GM12878 (cell line): ENCODE measurements around the gene TIPARP. TPM values are rescaled to one million over a fixed set of nuclear protein-coding genes. Genes with fewer than 3 reads are reported as not detected.

Source experiments
- ATAC-seq: fragments of 200-7000 bp; cut with Tn5 transposase; 3 replicates; pipeline ENCODE4 v1.9.1; 2020; ENCODE audit warnings: mild to moderate bottlenecking, moderate library complexity
- BruUV-seq: library from RNA; stranded (reverse); fragments of 400-500 nt; replicated peaks from 2 replicates; lab custom pipeline; 2021; lab: Mats Ljungman, UMichigan
- CTCF ChIA-PET: fragments of 300-600 bp; sonication (Branson Sonifier 250); formaldehyde crosslinking; extraction: SDS; loops from one replicate; lab custom pipeline; 2021; ENCODE audit warnings: inconsistent platforms; lab: Yijun Ruan, JAX
- POLR2A ChIA-PET: fragments of 350-600 bp; formaldehyde crosslinking; extraction: SDS; loops from one replicate; lab custom pipeline; 2021; ENCODE audit warnings: inconsistent platforms; lab: Charles Lee
- RAD21 ChIA-PET: fragments of 300-600 bp; sonication (Branson Sonifier 250); formaldehyde crosslinking; loops from one replicate; lab custom pipeline; 2023; ENCODE audit warnings: antibody characterized with exemption; ENCODE audit not compliant: unreplicated experiment; lab: Charles Lee
- SMC1A ChIA-PET: fragments of 300-600 bp; sonication (Branson Sonifier 250); formaldehyde crosslinking; loops from one replicate; lab custom pipeline; 2023; ENCODE audit not compliant: unreplicated experiment, uncharacterized antibody; lab: Charles Lee
- DNase-seq: peaks from one replicate; pipeline ENCODE4 v3.0.0-alpha.2; 2011; ENCODE audit warnings: low read depth, low spot score
- FAIRE-seq: peaks from 3 replicates; lab custom pipeline; 2011; peaks lifted over from hg19 to GRCh38; lab: Jason Lieb, UNC
- H2AFZ ChIP-seq: 2 replicates; pipeline ENCODE4 v1.6.0; 2011; ENCODE audit warnings: low read depth, low read length, control low read depth; ENCODE audit not compliant: control insufficient read depth
- H3K27ac ChIP-seq: 2 replicates; pipeline ENCODE4 v1.5.1; 2011; ENCODE audit warnings: control low read depth; ENCODE audit not compliant: control insufficient read depth, insufficient read depth
- H3K27me3 ChIP-seq, 2 experiments: replicated peaks in 1 of 2; 2 replicates each; pipeline versions ENCODE4 v1.6.0 to v1.6.1; 2011; ENCODE audit warnings: low read length in 1 of 2; ENCODE audit not compliant: control insufficient read depth in 2 of 2, insufficient read depth in 2 of 2
- H3K36me3 ChIP-seq, 2 experiments: 2 replicates each; pipeline ENCODE4 v1.5.1; 2011; ENCODE audit warnings: low read length in 1 of 2; ENCODE audit not compliant: control insufficient read depth in 2 of 2, insufficient read depth in 2 of 2
- H3K4me1 ChIP-seq: 2 replicates; pipeline ENCODE4 v1.6.1; 2011; ENCODE audit warnings: mild to moderate bottlenecking, low read length, moderate library complexity, mixed read lengths; ENCODE audit not compliant: control insufficient read depth, insufficient read depth
- H3K4me2 ChIP-seq: 2 replicates; pipeline ENCODE4 v1.6.0; 2011; ENCODE audit warnings: control low read depth; ENCODE audit not compliant: control insufficient read depth, insufficient read depth
- H3K4me3 ChIP-seq: fragments of 200-600 bp; sonication (generic); 2 replicates; pipeline ENCODE4 v1.5.1; 2016
- H3K79me2 ChIP-seq: 2 replicates; pipeline ENCODE4 v1.6.0; 2011; ENCODE audit warnings: low read length; ENCODE audit not compliant: control insufficient read depth, insufficient read depth
- H3K9ac ChIP-seq: 2 replicates; pipeline ENCODE4 v1.8.0; 2011; ENCODE audit warnings: low read length, control low read depth, mixed read lengths; ENCODE audit not compliant: control insufficient read depth, insufficient read depth
- H3K9me3 ChIP-seq: replicated peaks from 3 replicates; pipeline ENCODE4 v1.5.1; 2011; ENCODE audit warnings: mild to moderate bottlenecking, low read length; ENCODE audit not compliant: control insufficient read depth, insufficient read depth
- H4K20me1 ChIP-seq: 2 replicates; pipeline ENCODE4 v1.6.0; 2011; ENCODE audit not compliant: control insufficient read depth, insufficient read depth
- CREM ChIP-seq: IDR thresholded peaks from 2 replicates; pipeline ENCODE4 v1.6.1; 2014; ENCODE audit warnings: antibody characterized with exemption, low read depth
- DPF2 ChIP-seq: fragments of 450-650 bp; IDR thresholded peaks from 2 replicates; pipeline ENCODE4 v1.6.1; 2017; ENCODE audit warnings: mild to moderate bottlenecking
- EGR1 ChIP-seq, 2 experiments: IDR thresholded peaks; 1 replicate in 1 of 2; 2 replicates in 1 of 2; pipeline ENCODE4 v1.6.1; 2011 to 2012; ENCODE audit warnings: low read depth in 2 of 2, low read length in 2 of 2, borderline replicate concordance in 1 of 2, mild to moderate bottlenecking in 1 of 2, moderate library complexity in 1 of 2
- GATAD2B ChIP-seq: fragments of 450-650 bp; conservative IDR thresholded peaks from 2 replicates; pipeline ENCODE4 v1.6.1; 2017; ENCODE audit warnings: low read depth, mild to moderate bottlenecking, moderate library complexity
- IRF5 ChIP-seq: fragments of 450-650 bp; IDR thresholded peaks from 2 replicates; pipeline ENCODE4 v1.6.1; 2017; ENCODE audit warnings: borderline replicate concordance
- RB1 ChIP-seq: fragments of 450-650 bp; formaldehyde crosslinking; IDR thresholded peaks from 2 replicates; pipeline ENCODE4 v1.6.1; 2017; ENCODE audit warnings: mild to moderate bottlenecking, borderline replicate concordance
- SUPT20H ChIP-seq: IDR thresholded peaks from 2 replicates; pipeline ENCODE4 v1.6.1; 2011; ENCODE audit warnings: low read depth, mild to moderate bottlenecking, low read length, moderate library complexity, borderline replicate concordance; ENCODE audit not compliant: control insufficient read depth
- TCF3 ChIP-seq: IDR thresholded peaks from 2 replicates; pipeline ENCODE4 v1.6.1; 2012; ENCODE audit warnings: low read depth, mild to moderate bottlenecking, low read length, borderline replicate concordance; ENCODE audit not compliant: insufficient read depth
- WGBS: methylation state at CpG from one replicate; pipeline ENCODE4 v1.1.6; 2016; ENCODE audit warnings: low lambda C conversion rate; ENCODE audit not compliant: insufficient replicate concordance, insufficient coverage; ENCODE audit errors: missing lambda C conversion rate; 5-methylcytosine and 5-hydroxymethylcytosine counted together
- in situ Hi-C: fragments of 300-500 bp; cut with MboI; formaldehyde crosslinking; loops from 9 replicates; pipeline ENCODE4 v1.14.3; 2018; ENCODE audit warnings: mixed read lengths
- intact Hi-C: fragments of 100-400 bp; cut with micrococcal nuclease; formaldehyde crosslinking; loops from one replicate; pipeline ENCODE4 v1.14.2; 2022; ENCODE audit not compliant: unreplicated experiment
- polyA plus RNA-seq, 11 experiments: library from polyadenylated mRNA; depleted of rRNA in 4 of 11; unstranded in 6 of 11; stranded (reverse) in 5 of 11; fragments of >200 nt; fragmentation: Nextera tagmentation in 4 of 11; fragmentation: Illumina TruSeq in 1 of 11; extraction: Ambion mirVana in 4 of 11; extraction: Trizol in 1 of 11; gene quantifications; 1 replicate in 1 of 11; 2 replicates in 10 of 11; pipeline versions ENCODE4 v1.2.1 to v1.2.3, GENCODE V29; 2011 to 2016; ENCODE audit warnings: inconsistent platforms in 2 of 11, missing spikeins in 2 of 11, low read depth in 1 of 11
- total RNA-seq, 4 experiments: library from RNA; depleted of rRNA in 3 of 4; stranded (reverse); fragments of >200 nt in 3 of 4; fragmentation: Illumina TruSeq in 1 of 4; extraction: Trizol in 1 of 4; gene quantifications; 2 replicates each; pipeline versions ENCODE4 v1.2.1 to v1.2.3, GENCODE V29; 2013 to 2021
- TF ChIP-seq, protein P1 (sequence below): IDR thresholded peaks from 2 replicates; pipeline ENCODE4 v1.6.1; 2011; ENCODE audit warnings: borderline replicate concordance, low read depth, mild to moderate bottlenecking, moderate library complexity, mixed read lengths, low read length; ENCODE audit not compliant: insufficient read depth; ENCODE audit errors: extremely low read length

Gene TIPARP
- total and polyA plus RNA-seq, 10 of the 15 experiments (the other 5 are each of a cell fraction or from before 2014, with no cell fraction given), result 3.2 to 21.5 (median 12.0) TPM

DNA sequence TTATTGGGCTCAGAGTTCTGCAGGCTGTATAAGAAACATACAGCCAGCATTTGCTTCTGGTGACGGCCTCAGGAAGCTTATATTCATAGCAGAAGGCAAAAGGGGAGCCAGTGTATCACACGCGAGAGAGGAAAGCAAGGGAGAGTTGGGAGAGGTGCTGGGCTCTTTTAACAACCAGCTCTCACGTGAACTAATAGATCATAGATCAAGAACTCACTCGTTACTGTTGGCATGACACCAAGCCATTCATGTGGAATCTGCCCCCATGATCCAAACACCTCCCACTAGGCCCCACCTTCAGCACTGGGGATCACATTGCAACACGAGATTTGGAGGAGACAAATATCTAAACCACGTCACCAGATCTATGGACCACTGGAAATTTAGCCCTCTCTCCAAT lies 70.2 kb downstream of the TIPARP start (continued):
- TF ChIP-seq SUPT20H (no peak), CREM (no peak)
- TF ChIP-seq, protein P1, sequence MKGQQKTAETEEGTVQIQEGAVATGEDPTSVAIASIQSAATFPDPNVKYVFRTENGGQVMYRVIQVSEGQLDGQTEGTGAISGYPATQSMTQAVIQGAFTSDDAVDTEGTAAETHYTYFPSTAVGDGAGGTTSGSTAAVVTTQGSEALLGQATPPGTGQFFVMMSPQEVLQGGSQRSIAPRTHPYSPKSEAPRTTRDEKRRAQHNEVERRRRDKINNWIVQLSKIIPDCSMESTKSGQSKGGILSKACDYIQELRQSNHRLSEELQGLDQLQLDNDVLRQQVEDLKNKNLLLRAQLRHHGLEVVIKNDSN, result no peak

- Histone ChIP-seq H3K9me3 (peaks cover 3% of the 10 kb centered on the region; the same call in 1 of the 3 replicates), H3K36me3 (no peaks in the 10 kb centered on the region), H3K9ac (no peak overlapping the region), H3K79me2 (no peaks in the 10 kb centered on the region), H3K4me2 (no peak overlapping the region), H3K4me3 (no peak overlapping the region), H3K27ac (no peak overlapping the region), H2AFZ (no peak overlapping the region), H3K27me3 (no peaks in the 10 kb centered on the region), H4K20me1 (no peaks in the 10 kb centered on the region), H3K4me1 (no peaks in the 10 kb centered on the region)
- 0% methylated on average over 1 of the region's 1 CpG for WGBS
- TF ChIP-seq DPF2, result no peak
- no peak for TF ChIP-seq EGR1 (IDR thresholded peaks at IDR 0.05; ENCODE audit: borderline replicate concordance in 1 of 2, low read depth in 2 of 2, low read length in 2 of 2)
- TF ChIP-seq TCF3, result no peak
- no peak for TF ChIP-seq IRF5
- no peak for TF ChIP-seq RB1
- no peak for TF ChIP-seq GATAD2B
- TF ChIP-seq CREM, result no peak
- no peak for ATAC-seq
- BruUV-seq, result no TSS peak
- in situ Hi-C loops, result no loop called here
- ChIA-PET SMC1A (no interaction called here), POLR2A (no interaction called here), RAD21 (no interaction called here), CTCF (interaction anchor here (0.7 kb wide), 1 partner anchor 403 kb away, joined by 3 read pairs; no protein-coding TSS in a partner anchor)
- no peak for DNase-seq
- intact Hi-C loops, result no loop called here
- no peak for FAIRE-seq
Observed at GRCh38 chr3:156745766-156746165, 71.4 kb downstream of the TIPARP start.
